GM18517 (cell line): ENCODE results near the gene NFILZ.

ENCODE experiments used
- ATAC-seq: cut with Tn5 transposase; IDR thresholded peaks from one replicate; pipeline ENCODE4 v1.9.1; 2021; ENCODE audit warnings: mild to moderate bottlenecking, moderate library complexity; ENCODE audit not compliant: unreplicated experiment

The NFILZ gene

DNA sequence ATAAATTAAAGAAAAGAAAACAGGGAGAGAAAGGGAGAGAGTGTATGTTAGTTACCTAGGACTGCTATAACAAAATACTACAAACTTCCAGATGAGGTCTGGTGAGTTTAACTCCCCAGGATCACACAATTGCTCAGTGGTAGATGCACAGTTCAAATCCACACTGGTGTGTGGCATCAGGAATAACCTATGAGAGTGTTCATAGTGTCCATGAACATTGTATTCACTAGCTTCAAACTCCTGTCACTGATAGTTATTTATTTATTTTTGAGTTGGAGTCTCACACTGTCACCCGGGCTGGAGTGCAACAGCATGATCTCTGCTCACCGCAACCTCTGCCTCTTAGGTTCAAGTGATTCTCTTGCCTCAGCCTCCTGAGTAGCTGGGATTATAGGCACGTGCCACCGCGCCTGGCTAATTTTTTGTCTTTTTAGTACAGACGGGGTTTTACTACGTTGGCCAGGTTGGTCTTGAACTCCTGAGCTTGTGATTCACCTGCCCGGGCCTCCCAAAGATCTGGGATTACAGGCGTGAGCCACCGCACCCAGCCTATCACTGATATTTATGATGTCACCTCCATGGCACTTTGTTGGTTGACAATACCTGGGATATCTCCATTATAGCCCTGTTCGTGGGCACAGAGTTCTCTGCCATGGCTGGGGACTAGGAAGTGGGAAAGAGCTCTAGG lies at the start of gene NFILZ:
TSS of gene NFILZ (plus strand) at position 638 of the 688 bp plus-strand sequence. CDS start 46,133 bp downstream, outside the sequence.
- no peak for ATAC-seq

DNA sequence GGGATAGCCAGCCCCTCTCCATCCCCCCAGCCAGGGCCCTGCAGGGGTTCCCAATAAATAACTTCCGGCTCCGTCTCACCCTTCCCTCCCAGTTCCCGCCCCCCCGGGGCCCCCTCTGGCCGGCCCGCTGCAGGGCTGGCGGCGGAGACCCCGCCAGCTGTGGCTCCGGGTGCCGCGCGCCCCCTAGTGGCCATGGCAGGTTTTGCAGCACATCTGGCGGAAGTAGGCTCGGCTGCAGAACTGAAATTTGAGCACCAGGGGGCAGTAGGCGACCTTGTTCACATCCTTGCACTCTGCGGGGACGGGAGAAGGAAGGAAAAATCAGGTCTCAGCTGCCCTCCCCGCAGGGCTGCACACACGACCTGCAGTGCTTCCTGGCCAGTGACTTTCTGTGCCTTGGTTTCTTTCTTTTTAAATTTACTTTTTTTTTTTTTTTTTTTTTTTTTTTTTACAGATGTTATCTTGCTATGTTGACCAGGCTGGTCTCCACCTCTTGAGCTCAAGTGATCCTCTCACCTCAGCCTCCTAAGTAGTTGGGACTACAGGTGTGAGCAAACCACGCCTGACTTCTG lies 49.6 kb upstream of the NFILZ start:
- ATAC-seq: no peak

GRCh38 chr19:8584965-8585893 lies 45.2 kb upstream of the NFILZ start:
- ATAC-seq: no peak

DNA sequence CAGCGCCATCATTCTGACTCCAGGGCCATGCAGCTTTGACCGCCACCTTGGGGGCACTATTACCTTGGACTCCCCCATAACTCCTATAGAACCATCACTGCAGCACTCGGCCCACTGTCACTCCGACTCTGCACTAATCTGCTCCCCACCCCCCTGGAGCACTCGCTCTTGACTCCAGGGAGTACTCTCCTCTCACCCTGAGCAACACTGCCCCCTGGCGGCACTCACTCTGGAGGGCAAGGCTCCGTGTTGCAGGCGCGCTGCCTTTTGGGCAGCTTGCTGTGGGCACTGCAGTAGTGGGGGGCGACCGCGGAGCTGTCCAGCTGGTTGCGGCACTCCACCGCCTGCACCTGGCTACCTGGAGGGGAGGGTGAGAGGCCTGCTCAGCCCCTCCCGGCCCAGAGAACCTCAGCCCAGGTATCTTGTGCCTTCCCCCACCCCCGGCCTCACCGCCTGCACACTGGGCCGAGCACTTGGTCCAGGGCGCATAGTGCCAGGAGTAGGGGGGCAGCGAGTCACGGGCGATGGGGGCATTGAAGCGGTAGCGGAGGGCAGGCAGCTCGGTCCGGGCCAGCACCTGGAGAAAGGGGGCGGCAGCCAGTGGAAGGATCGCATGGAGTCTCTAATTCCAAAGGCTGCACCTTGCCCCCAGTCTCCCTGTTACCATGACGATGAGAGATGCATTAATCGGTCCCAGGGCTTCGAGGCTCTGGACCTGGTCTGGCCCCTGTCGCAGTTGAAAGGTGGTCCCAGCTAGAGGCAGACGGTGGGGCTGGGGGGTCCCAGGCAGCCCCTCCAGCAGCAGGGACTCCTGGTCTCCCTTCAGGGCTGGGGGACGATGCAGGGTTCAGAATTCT lies 44.3 kb upstream of the NFILZ start:
- ATAC-seq: no peak

DNA sequence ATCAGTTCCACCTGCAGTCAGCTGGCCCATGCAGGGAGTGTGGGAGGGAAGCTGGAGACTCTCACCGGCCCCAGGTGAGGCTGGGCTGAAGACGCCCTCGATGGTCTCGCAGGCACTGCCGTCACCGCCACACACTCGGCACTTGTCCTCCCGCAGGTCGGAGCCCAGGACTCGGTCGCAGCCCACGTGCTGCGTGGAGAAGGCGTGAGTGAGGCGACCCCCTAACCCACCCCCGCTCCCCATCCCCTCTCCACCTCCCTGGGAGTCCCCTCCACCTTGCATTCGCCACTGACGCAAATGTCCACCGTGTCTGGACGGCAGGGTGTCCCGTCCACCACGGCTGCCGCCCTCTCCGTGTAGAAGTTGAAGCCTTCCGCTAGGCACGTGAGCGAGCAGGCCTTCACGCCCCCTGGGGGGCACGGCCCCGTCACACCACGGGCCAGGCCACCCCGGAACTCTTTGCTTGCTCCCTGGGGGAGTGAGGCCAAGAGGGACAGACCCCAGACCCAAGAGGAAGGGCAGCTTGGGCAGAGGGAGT lies 41.2 kb upstream of the NFILZ start:
- ATAC-seq: no peak

- ATAC-seq: no peak
Measured at GRCh38 chr19:8592231-8593009, 38.0 kb upstream of the NFILZ start.

GRCh38 chr19:8593931-8594330 lies 36.5 kb upstream of the NFILZ start:
- ATAC-seq: no peak

DNA sequence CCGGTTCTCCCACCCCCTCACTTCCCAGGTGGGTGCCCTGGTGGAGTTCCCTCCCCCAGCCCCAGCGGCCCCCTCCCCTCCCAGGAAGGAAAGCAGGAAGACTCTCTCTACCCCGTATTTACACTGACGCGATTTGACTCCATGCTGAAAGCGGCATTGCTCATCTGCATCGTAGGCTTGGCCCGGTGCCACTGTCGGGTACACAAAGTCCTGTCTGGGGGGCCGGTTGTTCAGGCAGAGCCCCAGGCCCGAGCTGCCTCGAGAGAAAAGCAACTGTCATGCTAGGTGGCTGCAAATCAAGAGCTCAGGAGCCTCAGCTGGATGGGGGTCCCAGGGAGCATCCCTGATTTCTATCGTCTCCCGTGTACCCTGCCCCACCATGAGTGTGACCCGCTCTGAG lies 34.8 kb upstream of the NFILZ start:
- no peak for ATAC-seq

DNA sequence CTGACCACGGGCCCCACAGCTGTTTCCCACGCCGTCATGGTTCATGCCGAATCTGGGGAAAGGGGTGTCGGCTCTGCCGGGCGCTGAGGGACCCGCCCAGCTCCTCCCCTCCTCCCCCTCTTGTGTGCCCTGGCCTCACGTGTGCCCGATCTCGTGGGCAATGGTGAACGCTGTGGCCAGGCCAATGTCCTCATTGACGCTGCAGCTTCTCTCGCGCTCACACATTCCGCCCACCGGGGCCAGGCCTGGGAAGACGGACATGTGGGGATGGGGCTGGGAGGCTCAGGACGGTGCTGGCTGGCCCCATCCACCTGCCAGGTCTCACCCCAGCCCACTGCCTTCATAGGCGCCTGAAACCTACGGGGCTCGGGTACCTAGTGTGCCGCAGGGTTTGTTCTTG lies 34.3 kb upstream of the NFILZ start:
- no peak for ATAC-seq

- ATAC-seq: no peak
Measured at GRCh38 chr19:8600064-8600463, 30.4 kb upstream of the NFILZ start.

- no peak for ATAC-seq
Measured at GRCh38 chr19:8600816-8601215, 29.6 kb upstream of the NFILZ start.

- ATAC-seq: no peak
Measured at GRCh38 chr19:8601796-8602195, 28.6 kb upstream of the NFILZ start.

DNA sequence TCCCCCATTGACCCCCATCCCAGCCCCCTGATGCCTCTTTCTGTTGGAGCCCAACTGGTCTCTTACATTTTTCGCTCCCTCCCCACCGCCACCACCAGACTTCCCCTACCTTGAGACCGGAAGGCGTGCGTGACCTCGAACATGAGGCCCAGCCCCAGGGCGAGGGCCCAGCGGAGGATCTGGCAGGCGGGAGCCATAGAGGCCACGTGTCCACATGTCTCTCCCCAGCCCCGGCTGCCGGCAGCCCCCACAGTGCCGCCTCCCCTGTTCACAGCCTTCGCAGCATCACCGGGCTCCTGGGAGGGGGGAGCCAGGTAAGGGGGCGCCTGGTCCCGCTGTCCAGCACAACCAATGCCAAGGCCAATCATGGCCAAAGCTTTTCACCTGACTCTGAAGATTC lies 24.9 kb upstream of the NFILZ start:
- ATAC-seq: no peak

- ATAC-seq: no peak
Measured at GRCh38 chr19:8607386-8607785, 23.0 kb upstream of the NFILZ start.

DNA sequence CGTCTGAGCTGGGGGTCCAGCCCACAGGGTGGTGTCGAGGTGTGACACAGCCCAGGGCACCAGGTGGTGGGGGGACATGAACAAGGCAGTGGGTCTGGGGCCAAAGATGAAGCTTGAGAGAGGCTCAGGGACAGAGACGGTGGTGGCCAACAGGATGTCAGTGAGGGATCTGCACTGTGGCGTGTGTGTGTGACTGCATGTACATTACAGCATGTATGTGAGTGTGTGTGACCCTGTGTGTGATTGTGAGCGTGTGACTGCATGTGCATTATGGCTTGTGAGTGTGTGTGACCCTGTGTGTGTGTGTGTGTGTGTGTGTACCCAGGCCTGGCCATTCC lies 21.5 kb upstream of the NFILZ start:
- no peak for ATAC-seq

GRCh38 chr19:8609279-8610040 lies 21.0 kb upstream of the NFILZ start:
- no peak for ATAC-seq

GRCh38 chr19:8610041-8610935 lies 20.1 kb upstream of the NFILZ start, which contains the start of gene ADAMTS10:
Gene ADAMTS10, minus strand, starts transcription at chr19:8610715. Its CDS starts 5,005 bp downstream, at chr19:8605710.
- ATAC-seq: no peak

DNA sequence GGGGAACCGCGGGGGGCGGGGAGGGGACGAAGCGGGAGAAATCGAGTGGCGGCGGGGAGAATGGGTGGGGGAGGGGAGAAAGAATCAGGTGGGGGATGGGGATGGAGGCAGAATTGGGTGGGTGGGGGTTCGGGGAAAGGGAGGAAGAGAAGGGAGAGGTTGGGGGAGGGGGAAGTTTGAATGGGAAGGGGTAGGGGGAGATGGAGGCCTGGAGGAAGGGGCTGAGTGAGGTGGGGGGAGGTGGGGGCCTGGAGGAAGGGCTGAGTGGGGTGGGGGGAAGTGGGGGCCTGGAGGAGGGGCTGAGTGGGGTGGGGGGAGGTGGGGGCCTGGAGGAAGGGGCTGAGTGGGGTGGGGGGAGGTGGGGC lies 19.5 kb upstream of the NFILZ start:
- no peak for ATAC-seq
